GM10847 (cell line): ENCODE data around the gene TFPI.

Experiments used
- POLR2A ChIP-seq: IDR thresholded peaks from 2 replicates; pipeline ENCODE4 v1.6.1; 2011; ENCODE audit not compliant: insufficient read length; ENCODE audit errors: extremely low read depth

TFPI gene

DNA sequence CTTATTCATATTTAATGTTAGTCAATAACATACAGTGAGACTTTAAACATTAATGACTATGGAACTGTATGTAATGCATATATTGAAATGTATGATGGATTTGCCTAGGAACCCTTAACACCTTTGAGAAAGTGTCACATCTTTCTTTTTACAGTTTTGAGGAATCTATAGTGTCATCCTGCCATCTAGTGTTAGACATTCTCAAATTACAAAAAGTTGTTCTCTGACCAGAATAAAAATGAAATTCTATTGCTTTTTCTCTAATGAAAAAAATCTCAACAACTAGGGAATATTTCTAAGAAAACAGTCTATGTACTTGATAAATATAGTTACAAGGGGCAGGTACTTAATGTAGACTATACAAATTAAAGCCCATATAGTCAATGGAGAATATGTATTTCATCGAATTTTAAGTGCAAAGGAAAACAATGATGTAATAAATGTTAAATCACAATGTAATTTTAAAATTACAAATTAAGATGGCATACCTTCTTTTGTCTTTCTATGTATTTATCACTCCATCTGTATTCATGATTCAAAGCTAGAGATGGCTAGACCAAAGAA is 101.1 kb downstream of the TFPI start:
- TF ChIP-seq POLR2A: no peak

DNA sequence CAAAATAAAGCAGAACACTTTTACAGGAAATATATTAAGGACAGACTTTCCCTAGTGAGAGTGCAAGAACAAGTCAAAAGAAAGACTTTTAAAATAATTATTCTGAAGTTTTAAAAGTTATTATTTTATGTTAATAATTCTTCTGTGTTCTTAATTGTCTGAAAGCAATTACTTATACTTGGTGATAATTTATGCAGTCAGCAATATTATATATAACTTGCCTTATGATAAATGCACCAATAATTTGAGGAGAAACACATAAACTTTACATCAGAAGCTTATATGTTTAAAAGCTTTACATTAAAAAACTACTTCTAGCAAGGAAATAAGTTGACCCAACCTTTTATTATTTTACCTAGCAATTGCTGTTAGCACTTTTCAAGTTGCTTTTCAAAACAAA is 102.7 kb downstream of the TFPI start:
- no peak for TF ChIP-seq POLR2A

DNA sequence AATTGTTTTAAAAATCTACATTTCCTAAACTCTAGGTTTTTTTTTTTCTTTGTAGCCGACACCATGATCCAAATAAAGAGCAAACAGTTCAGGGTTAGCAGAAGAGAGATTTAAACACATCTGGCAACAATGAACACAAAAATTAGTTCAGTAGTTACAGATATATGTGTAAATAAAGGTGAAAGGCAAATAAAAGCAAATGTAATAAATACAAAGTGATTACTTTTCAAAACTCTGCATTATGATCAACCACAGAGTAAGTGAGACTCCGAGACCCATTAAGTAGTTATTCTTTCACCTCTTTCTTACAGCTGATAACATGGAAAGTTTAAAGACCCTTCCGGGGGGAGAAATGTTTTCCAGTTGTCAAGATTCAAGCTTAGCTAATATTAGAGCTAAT is 106.9 kb downstream of the TFPI start:
- TF ChIP-seq POLR2A: no peak

DNA sequence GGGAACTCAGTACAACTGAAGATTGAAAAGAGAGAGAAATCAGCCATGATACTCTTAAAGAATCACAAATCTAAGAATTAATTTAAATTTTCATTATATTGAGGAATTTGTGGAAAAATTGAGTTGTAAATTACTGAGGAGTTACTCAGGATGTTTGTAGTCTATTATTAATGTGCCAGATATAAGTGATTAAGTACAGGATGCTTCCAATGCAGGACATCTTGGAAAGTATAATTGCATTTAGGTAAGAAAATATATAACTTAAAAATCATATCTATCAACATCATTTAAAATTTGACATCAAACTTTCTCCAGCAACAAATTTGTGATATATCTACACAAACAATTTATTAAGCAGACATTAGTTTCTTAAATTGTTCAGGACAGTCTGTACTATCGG is 107.5 kb downstream of the TFPI start:
- no peak for TF ChIP-seq POLR2A

DNA sequence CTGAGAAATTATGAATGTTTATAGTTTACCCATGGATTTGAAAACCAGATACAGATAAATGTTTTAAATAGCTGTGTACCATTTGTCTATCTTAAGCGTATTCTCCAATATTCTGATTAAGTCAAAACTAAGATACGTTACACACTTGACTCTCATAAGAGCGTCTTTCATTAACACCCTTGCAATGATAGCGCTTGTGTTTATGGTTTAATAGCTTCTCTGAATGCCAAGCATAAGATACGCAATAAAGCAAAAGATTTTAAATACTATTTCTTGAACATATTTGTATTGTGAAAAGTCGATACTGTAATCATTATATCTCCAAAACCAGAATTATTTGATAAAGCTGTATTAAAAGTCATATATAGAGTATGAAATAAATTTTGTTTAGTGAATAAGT is 109.2 kb downstream of the TFPI start:
- TF ChIP-seq POLR2A: no peak

DNA sequence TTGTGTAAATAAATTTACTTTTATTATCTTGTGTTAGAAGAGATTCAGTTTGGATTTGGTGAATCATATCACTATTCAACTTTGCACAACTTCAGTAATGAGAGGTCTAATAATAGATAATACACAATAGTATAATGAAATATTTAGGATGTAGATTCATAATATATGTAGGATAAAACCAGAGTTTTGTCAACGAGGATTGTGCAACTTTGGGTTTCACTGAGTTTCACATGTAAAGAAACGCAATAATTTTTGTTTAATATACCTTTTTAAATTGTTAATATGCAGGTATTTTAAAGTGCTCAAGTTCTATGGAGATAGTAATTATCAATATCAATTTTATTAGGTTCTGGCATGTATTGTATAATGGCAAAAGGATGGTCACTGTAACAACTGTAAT is 111.5 kb downstream of the TFPI start:
- TF ChIP-seq POLR2A: no peak

DNA sequence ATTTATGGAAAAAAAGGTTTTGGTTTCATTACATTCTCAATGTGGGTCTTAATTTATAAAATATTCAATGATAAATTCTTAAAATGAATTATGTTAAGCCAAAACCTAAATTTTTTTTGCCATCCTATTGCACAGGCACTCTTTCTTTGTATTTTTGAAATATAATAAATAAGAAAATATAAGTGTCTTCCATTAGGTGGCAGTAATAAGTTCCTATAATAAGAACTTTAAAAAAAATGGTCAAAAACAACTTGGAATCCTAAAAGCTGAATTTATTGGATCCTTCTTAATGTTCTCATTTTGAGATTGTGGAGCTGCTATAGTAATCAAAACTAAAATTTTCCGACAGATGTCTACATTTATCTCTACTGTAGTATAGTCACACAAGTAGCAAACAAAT is 111.9 kb downstream of the TFPI start:
- no peak for TF ChIP-seq POLR2A

DNA sequence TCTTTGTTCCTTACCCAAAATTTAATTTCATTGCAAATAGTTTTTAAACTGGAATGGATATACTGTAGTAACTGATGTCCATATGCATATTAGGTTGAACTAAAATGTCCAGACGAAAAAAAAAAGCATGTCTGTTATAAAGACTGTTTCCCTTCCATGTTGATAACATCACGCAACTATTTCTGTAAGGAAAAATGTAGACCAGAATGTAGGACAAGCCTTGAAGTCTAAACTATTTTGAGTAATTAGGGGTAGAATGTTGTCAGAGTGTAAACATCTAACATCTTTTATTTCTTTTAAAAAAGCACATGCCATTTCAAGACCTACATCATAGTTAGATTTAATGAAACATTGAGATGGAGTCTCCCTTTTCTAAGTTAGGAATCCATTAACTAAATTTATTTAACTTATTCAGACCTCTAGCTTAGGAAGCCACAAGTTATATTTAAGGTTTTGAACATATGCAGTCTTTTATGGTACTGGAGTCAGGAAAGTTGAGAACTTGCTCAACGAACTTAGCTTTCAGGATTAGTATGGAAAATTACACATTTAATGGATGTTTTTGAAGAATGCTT is 114.0 kb downstream of the TFPI start:
- TF ChIP-seq POLR2A: no peak

DNA sequence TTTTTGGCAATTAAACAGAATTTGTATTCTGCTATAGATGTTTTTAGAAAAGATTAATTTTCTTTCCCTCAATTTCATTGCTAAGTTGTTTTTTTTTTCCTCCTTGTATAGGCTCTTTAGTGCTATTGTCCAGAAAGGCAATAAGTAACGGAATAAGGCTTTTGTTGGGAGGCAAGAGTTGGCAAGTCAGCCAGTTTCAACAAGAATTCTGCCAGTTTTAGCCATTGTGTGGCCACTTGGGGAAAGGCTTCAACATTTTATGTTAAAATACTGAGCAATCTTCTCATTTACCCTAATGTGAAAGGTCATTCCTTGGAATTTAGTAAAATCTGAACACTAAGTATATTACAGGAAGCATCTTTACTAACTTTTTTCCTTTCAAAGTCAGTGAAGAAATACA is 115.8 kb downstream of the TFPI start:
- TF ChIP-seq POLR2A: no peak

DNA sequence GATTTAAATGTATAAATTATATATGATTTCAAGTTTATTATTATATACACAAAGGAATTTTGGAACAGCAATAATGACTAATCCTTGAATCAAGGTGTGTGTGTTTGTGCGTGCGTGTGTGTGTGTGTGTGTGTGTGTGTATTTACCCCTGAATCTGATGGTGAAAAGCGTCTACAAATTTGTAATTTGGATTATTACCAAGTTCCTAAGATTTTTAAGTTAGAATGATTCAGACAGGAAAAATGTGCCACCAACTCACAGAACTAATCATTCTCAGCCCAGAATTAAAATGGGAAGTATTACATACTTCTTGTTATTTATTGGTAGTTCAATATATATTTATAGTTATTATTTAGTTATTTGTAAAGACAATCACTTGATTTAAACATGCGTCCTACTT is 118.5 kb downstream of the TFPI start:
- TF ChIP-seq POLR2A: no peak

DNA sequence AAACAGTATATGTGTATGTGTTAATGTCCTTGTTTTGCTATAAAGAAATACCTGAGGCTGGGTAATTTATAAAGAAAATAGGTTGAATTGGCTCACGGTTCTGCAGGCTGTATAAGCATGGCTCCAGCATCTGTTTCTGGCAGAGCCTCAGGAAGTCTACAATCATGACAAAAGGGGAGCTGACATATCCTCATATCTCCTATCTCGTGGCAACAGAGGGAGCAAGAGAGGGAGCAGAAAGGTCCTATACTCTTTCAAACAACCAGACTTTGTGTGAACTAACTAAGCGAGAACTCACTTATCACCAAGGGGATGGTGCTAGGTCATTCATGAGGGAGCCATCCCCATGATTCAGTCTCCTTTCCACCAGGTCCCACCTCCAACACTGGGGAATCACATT is 119.2 kb downstream of the TFPI start:
- TF ChIP-seq POLR2A: no peak

DNA sequence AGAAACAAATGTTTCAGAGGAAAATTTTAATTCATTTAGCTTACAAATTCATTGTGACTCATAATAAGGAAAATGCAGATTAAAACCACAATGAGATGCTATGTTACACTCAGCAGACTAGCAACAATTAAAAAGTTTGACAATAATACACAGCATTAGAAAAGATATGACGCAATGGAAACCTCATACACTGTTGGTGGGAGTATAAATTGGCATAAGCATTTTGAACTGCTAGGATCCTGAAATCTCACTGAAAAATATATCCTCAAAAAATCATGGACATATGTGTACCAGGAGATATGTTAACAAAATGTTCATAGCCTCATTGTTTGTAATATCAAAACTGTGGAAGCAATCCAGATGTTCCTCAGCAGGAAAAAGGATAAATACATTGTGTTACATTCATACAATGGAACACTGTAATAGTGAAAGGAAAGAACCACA is 119.9 kb downstream of the TFPI start:
- no peak for TF ChIP-seq POLR2A

DNA sequence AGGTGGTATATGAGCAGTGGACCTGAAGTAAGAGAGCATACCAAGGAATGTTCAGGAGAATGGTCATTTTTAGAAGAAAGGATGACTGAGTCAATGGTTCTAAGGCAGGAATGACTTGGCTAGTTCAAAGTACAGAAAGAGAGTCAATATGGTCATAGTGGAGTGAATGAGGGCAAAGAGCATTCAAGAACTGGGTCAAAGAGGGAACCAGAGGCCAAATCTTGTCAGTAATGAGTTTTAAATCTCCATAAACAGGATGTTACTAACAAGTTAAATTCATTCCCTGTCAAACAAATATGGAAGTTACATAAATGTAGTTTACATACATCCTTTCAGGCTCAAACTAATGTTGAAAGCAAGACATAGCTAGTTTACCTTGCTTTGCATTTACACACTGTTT is 122.3 kb downstream of the TFPI start:
- TF ChIP-seq POLR2A: no peak

DNA sequence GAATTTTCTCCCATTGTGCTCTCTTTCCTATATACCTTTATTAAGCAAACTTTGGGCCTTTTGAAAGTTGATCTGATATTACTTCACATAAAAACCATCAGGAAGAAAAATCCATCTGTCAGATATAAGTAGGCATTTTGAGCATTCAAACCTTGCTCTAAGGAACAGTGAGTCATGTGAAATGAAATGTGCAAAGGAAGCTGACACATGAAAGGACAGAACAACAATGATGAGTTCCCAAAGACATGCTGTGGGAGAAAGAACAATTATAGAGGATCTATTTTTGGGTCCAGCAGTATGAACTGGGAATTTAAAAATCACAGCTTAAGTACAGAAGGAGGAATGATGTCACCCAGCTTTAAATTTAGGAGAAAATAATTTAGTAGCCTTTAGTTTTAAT is 124.2 kb downstream of the TFPI start:
- TF ChIP-seq POLR2A: no peak

DNA sequence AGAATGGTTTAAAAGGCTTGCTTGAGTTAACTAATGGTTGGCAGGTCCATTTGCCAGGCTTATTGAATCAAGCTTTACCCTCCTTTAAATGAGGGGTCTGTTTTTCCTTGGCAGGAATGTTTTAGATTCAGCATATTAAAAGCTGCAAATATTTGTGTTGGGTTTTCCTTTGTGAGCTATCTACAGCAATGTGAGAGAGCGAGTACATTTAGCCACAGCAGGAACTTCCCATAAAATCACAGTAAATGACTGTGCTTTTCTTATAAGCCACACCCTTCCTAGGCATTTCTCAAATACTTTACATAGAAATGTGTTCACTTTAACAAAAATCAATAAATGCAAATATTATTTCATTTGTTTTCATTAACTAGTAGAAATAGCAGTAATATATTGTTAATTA is 130.1 kb downstream of the TFPI start:
- TF ChIP-seq POLR2A: no peak

DNA sequence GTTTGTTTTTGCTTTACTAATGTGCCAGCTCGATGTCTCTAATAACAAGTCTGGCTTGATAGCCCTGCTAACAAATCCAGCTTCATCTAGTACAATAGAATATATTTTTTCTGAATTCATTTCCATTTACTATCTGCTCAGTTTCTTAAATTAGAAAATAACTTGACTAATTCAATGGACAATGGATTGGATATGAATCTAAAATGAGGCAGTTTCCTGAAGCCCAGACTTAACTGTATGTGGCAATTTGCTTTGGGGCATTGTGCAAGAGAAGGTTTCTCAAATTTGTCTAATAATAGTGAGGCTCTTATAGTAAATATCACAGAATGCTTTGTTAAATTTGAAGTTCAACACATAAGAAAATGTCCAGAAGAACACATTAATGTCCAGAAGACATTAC is 132.0 kb downstream of the TFPI start:
- no peak for TF ChIP-seq POLR2A

DNA sequence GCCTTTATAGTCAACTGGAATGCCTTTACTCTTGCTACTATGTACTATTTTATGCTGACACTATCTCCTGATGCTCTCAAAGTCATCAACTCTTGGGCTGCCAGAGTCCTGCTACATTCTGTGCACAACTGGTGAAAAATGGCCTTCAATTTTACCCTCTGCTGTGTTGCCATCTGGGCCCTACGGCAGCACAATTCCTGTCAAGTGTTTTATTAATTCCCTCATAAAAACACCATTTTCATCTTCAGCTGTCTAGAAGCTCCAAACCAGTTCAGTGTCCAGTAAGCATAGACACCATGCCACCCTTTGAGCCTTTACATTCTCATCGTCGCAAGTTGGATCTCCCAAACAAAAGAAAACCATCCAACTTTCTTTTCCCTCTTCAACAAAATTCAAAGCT is 132.7 kb downstream of the TFPI start:
- TF ChIP-seq POLR2A: no peak
